Stimulated activated CD4-positive, alpha-beta T cell treated with anti-CD3 and anti-CD28 coated beads, Interleukin-4, amount 100 ng/mL, for 24 hours (primary cell): ENCODE data around the gene FBXL7.

Experiments used
- DNase-seq: peaks from one replicate; pipeline ENCODE4 v3.0.0-alpha.2; 2020

Gene FBXL7

GRCh38 chr5:15722305-15722704 lies 222.3 kb downstream of the FBXL7 start:
- no peak for DNase-seq

- no peak for DNase-seq
These were observed 227.4 kb downstream of the FBXL7 start for GRCh38 chr5:15727375-15727774.

- no peak for DNase-seq
These were observed 228.8 kb downstream of the FBXL7 start for GRCh38 chr5:15728811-15729210.

- no peak for DNase-seq
These were observed 231.7 kb downstream of the FBXL7 start for GRCh38 chr5:15731699-15732098.

GRCh38 chr5:15734058-15734457 lies 234.1 kb downstream of the FBXL7 start:
- DNase-seq = no peak

GRCh38 chr5:15737036-15737821 lies 237.2 kb downstream of the FBXL7 start:
- no peak for DNase-seq

GRCh38 chr5:15737871-15738664 lies 238.1 kb downstream of the FBXL7 start:
- no peak for DNase-seq

GRCh38 chr5:15740383-15740782 lies 240.4 kb downstream of the FBXL7 start:
- no peak for DNase-seq

- DNase-seq = no peak
These were observed 241.6 kb downstream of the FBXL7 start for GRCh38 chr5:15741591-15741990.

GRCh38 chr5:15746833-15747232 lies 246.9 kb downstream of the FBXL7 start:
- DNase-seq = no peak

- no peak for DNase-seq
These were observed 248.3 kb downstream of the FBXL7 start for GRCh38 chr5:15748266-15748665.

- DNase-seq = no peak
These were observed 252.8 kb downstream of the FBXL7 start for GRCh38 chr5:15752663-15753285.

- DNase-seq = no peak
These were observed 253.8 kb downstream of the FBXL7 start for GRCh38 chr5:15753752-15754151.

GRCh38 chr5:15757103-15757502 lies 257.1 kb downstream of the FBXL7 start:
- no peak for DNase-seq

- no peak for DNase-seq
These were observed 257.6 kb downstream of the FBXL7 start for GRCh38 chr5:15757619-15758018.

GRCh38 chr5:15762668-15763067 lies 262.7 kb downstream of the FBXL7 start:
- no peak for DNase-seq

GRCh38 chr5:15763754-15764153 lies 263.8 kb downstream of the FBXL7 start:
- no peak for DNase-seq

GRCh38 chr5:15768936-15769335 lies 269.0 kb downstream of the FBXL7 start:
- no peak for DNase-seq

- DNase-seq = no peak
These were observed 272.2 kb downstream of the FBXL7 start for GRCh38 chr5:15772131-15772530.

- no peak for DNase-seq
These were observed 274.7 kb downstream of the FBXL7 start for GRCh38 chr5:15774632-15775031.

GRCh38 chr5:15776346-15776745 lies 276.4 kb downstream of the FBXL7 start:
- no peak for DNase-seq

- no peak for DNase-seq
These were observed 283.8 kb downstream of the FBXL7 start for GRCh38 chr5:15783734-15784133.

GRCh38 chr5:15785531-15785981 lies 285.6 kb downstream of the FBXL7 start:
- no peak for DNase-seq

- DNase-seq = no peak
These were observed 286.3 kb downstream of the FBXL7 start for GRCh38 chr5:15786326-15786725.
